Measurements from ENCODE around the gene FAM3C. TPM values are rescaled to one million over a fixed set of nuclear protein-coding genes. Genes with fewer than 3 reads are reported as not detected.
A peak's percentile ranks its signal among the peaks of the same experiment; 100 is the strongest.

Gene FAM3C
- total and polyA plus RNA-seq, 2 experiments from 2014 or later = 38.6 to 52.4 TPM

DNA sequence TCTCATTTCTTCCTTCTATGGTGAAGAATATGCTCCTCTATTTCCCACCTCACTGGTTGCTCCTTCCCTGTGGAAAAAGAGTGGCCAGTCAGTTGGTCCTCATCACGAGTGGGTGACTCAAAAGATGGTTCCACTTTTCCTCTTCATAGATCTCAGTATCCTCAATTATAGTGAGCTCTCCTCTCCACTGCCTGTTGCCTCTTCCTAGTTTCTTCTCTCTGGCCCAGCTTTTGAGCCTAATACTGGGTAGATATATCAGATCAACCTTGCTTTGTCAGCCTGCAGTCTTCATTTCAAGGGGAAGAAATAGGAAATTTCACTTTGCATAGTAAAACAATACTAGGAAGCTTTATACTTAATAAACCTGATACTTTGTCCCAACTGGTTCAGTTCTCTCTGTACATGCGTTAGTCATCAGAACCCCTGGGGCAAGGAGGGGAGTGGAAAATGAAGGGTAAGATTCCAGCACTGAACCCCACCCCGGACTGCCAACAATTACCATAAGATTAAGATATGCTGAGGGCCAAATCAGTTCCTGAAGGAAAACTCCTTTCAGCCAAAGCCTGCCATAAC, 82.8 kb downstream of the FAM3C start:
- 21 to 24% methylated on average over 3 of the region's 3 CpGs for WGBS, 2 experiments (ENCODE audit: low coverage in 1 of 2, low lambda C conversion rate in 2 of 2, missing lambda C conversion rate in 2 of 2)
- H3K79me2 ChIP-seq (ENCODE audit: insufficient read depth) = no peaks in the 10 kb centered on the region
- H3K27ac ChIP-seq = no peak overlapping the region
- H3K27me3 ChIP-seq (replicated peaks; ENCODE audit: insufficient read depth) = no peaks in the 10 kb centered on the region
- DNase-seq = peak; percentile 24
- H3K4me3 ChIP-seq = no peak overlapping the region
- H2AFZ ChIP-seq = 0 out of 2 replicates have a peak overlapping the region, but pooled peaks have one; percentile 22
- H3F3A ChIP-seq (ENCODE audit: insufficient read depth) = 0 out of 2 replicates have a peak, but pooled peaks cover 5% of the 10 kb centered on the region
- peak overlapping the region; percentile 28 for H3K4me2 ChIP-seq (ENCODE audit: unreplicated experiment)
- H3K9ac ChIP-seq = no peak overlapping the region
- H3K4me1 ChIP-seq (ENCODE audit: insufficient read depth) = peaks cover 11% of the 10 kb centered on the region; the same call in 1 of the 2 replicates
- no peaks in the 10 kb centered on the region for H4K20me1 ChIP-seq (ENCODE audit: insufficient read depth)
- no peaks in the 10 kb centered on the region for H3K9me3 ChIP-seq (ENCODE audit: low read depth)
- TF ChIP-seq EZH2phosphoT487 (IDR thresholded peaks at IDR 0.05; ENCODE audit: insufficient read depth, low read depth) = no peak
- no peak for TF ChIP-seq EZH2 (IDR thresholded peaks at IDR 0.05; ENCODE audit: insufficient read depth, poor library complexity, severe bottlenecking)
- no peaks in the 10 kb centered on the region for H3K36me3 ChIP-seq (ENCODE audit: low read depth)
- in situ Hi-C loops (cut with MboI) = no loop called here
- no peaks in the 10 kb centered on the region for H3K9me2 ChIP-seq (ENCODE audit: insufficient read depth)

DNA sequence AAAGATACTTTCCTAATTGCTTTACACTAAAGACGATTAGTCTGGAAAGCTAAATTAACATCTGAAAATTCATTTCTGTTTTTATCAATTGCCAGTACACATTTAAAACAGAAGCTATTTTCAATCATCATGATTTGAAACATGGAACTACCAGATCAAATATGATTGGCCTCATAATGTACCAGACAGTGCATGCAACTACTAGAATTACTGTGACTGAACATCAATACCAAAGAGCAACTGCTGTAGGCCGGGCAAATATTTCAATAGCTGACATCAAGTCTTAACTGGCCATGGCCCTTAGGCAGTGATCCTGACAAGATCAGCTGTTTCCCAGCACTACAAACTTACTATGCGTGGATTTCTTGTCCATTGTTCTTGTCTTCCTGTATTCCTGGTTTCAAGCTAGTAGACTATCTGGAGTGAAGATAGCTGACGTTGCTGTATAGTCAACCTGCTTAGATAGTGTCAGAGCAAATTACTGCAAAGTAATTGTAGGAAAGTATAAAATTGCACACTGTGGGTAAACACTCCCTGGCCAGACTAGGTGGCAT, 89.0 kb downstream of the FAM3C start:
- H3K4me3 ChIP-seq = no peak overlapping the region
- H3K4me1 ChIP-seq (ENCODE audit: insufficient read depth) = peaks cover 23% of the 10 kb centered on the region
- H3K9me3 ChIP-seq (ENCODE audit: low read depth) = no peaks in the 10 kb centered on the region
- H3K27me3 ChIP-seq (replicated peaks; ENCODE audit: insufficient read depth) = no peaks in the 10 kb centered on the region
- 0 out of 2 replicates have a peak, but pooled peaks cover 4% of the 10 kb centered on the region for H3F3A ChIP-seq (ENCODE audit: insufficient read depth)
- no peaks in the 10 kb centered on the region for H3K9me2 ChIP-seq (ENCODE audit: insufficient read depth)
- no peak overlapping the region for H2AFZ ChIP-seq
- H3K4me2 ChIP-seq (ENCODE audit: unreplicated experiment) = no peak overlapping the region
- in situ Hi-C loops (cut with MboI) = no loop called here
- H3K27ac ChIP-seq = no peak overlapping the region
- no peak overlapping the region for H3K9ac ChIP-seq
- 59 to 71% methylated on average over 4 of the region's 4 CpGs for WGBS, 2 experiments (ENCODE audit: low coverage in 1 of 2, low lambda C conversion rate in 2 of 2, missing lambda C conversion rate in 2 of 2)
- no peak for TF ChIP-seq EZH2phosphoT487 (IDR thresholded peaks at IDR 0.05; ENCODE audit: insufficient read depth, low read depth)
- TF ChIP-seq EZH2 (IDR thresholded peaks at IDR 0.05; ENCODE audit: insufficient read depth, poor library complexity, severe bottlenecking) = no peak
- H3K79me2 ChIP-seq (ENCODE audit: insufficient read depth) = no peaks in the 10 kb centered on the region
- no peaks in the 10 kb centered on the region for H3K36me3 ChIP-seq (ENCODE audit: low read depth)
- DNase-seq = no peak
- no peaks in the 10 kb centered on the region for H4K20me1 ChIP-seq (ENCODE audit: insufficient read depth)

DNA sequence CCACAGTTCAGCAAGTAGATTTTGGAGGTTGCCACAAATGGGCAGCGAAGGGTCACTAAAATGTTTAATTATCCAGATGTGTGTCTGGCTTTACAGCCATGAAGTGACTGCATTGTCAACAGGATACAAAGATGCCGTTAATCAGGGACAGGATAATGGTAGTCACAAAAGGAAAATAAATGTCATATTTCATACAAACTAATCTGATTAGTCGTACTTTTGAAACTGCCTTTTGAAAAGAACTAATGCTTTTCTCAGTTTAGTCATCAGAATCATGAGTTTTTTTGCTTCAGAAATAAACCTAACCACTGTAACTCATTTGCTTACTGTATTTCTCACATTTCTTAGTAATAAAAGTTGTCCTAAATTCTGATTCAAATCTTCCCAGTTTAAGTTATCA, 89.5 kb downstream of the FAM3C start:
- in situ Hi-C loops (cut with MboI) = no loop called here
- 17 to 18% methylated on average over 3 of the region's 3 CpGs for WGBS, 2 experiments (ENCODE audit: low coverage in 1 of 2, low lambda C conversion rate in 2 of 2, missing lambda C conversion rate in 2 of 2)

DNA sequence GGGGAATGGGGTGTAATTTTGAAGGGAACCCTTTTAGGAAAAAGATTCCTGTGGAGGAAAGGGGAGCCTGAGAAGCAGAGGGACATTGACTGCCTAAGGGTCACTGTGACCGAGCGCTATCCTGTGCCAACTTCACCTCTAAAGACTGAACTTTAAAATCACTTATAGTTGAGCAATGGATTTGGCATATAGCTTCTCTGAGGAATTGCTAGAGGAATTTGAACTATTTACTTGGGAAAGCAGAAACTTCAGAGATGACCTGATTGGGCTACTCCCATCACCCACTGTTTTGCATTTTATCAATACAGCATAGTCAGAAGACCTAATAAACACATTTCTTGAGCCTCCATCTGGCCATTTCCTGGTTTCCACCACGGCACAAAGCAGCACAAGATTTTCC, 91.0 kb downstream of the FAM3C start:
- Histone ChIP-seq H3K4me3 (no peak overlapping the region), H3K9me2 (ENCODE audit: insufficient read depth) (no peaks in the 10 kb centered on the region), H3K4me1 (ENCODE audit: insufficient read depth) (peaks cover 23% of the 10 kb centered on the region), H3K27ac (no peak overlapping the region), H3K4me2 (ENCODE audit: unreplicated experiment) (peak overlapping the region; percentile 52), H3K79me2 (ENCODE audit: insufficient read depth) (no peaks in the 10 kb centered on the region), H3K9me3 (ENCODE audit: low read depth) (no peaks in the 10 kb centered on the region), H2AFZ (0 out of 2 replicates have a peak overlapping the region, but pooled peaks have one; percentile 35), H3K9ac (no peak overlapping the region), H3K36me3 (ENCODE audit: low read depth) (no peaks in the 10 kb centered on the region), H3F3A (ENCODE audit: insufficient read depth) (0 out of 2 replicates have a peak, but pooled peaks cover 4% of the 10 kb centered on the region), H3K27me3 (replicated peaks; ENCODE audit: insufficient read depth) (no peaks in the 10 kb centered on the region), H4K20me1 (ENCODE audit: insufficient read depth) (no peaks in the 10 kb centered on the region)
- WGBS, 2 experiments (ENCODE audit: low coverage in 1 of 2, low lambda C conversion rate in 2 of 2, missing lambda C conversion rate in 2 of 2) = 33 to 49% methylated on average over 3 of the region's 3 CpGs
- TF ChIP-seq EZH2 (IDR thresholded peaks at IDR 0.05; ENCODE audit: insufficient read depth, poor library complexity, severe bottlenecking) (no peak), EZH2phosphoT487 (IDR thresholded peaks at IDR 0.05; ENCODE audit: insufficient read depth, low read depth) (no peak)
- in situ Hi-C loops (cut with MboI) = no loop called here
- peak; percentile 48 for DNase-seq

More for the DNA sequence above, 89.5 kb downstream of the FAM3C start:
- Histone ChIP-seq H3K9ac (no peak overlapping the region), H4K20me1 (ENCODE audit: insufficient read depth) (no peaks in the 10 kb centered on the region), H3K79me2 (ENCODE audit: insufficient read depth) (no peaks in the 10 kb centered on the region), H3K27ac (no peak overlapping the region), H3K9me3 (ENCODE audit: low read depth) (no peaks in the 10 kb centered on the region), H3K9me2 (ENCODE audit: insufficient read depth) (no peaks in the 10 kb centered on the region), H3F3A (ENCODE audit: insufficient read depth) (0 out of 2 replicates have a peak, but pooled peaks cover 4% of the 10 kb centered on the region), H2AFZ (no peak overlapping the region), H3K4me1 (ENCODE audit: insufficient read depth) (peaks cover 23% of the 10 kb centered on the region), H3K4me2 (ENCODE audit: unreplicated experiment) (no peak overlapping the region), H3K27me3 (replicated peaks; ENCODE audit: insufficient read depth) (no peaks in the 10 kb centered on the region), H3K4me3 (no peak overlapping the region), H3K36me3 (ENCODE audit: low read depth) (no peaks in the 10 kb centered on the region)
- TF ChIP-seq EZH2phosphoT487 (IDR thresholded peaks at IDR 0.05; ENCODE audit: insufficient read depth, low read depth) (no peak), EZH2 (IDR thresholded peaks at IDR 0.05; ENCODE audit: insufficient read depth, poor library complexity, severe bottlenecking) (no peak)
- peak; percentile 16 for DNase-seq
